ENCODE results near the gene PTPRZ1. TPM values are rescaled to one million over a fixed set of nuclear protein-coding genes. Genes with fewer than 3 reads are reported as not detected.

The PTPRZ1 gene
- total and polyA plus RNA-seq, 10 of the 15 experiments (the other 5 are each of a cell fraction or from before 2014, with no cell fraction given), result 0.05 to 0.21 (median 0.11) TPM; not detected in 7

- TF ChIP-seq, protein P1, sequence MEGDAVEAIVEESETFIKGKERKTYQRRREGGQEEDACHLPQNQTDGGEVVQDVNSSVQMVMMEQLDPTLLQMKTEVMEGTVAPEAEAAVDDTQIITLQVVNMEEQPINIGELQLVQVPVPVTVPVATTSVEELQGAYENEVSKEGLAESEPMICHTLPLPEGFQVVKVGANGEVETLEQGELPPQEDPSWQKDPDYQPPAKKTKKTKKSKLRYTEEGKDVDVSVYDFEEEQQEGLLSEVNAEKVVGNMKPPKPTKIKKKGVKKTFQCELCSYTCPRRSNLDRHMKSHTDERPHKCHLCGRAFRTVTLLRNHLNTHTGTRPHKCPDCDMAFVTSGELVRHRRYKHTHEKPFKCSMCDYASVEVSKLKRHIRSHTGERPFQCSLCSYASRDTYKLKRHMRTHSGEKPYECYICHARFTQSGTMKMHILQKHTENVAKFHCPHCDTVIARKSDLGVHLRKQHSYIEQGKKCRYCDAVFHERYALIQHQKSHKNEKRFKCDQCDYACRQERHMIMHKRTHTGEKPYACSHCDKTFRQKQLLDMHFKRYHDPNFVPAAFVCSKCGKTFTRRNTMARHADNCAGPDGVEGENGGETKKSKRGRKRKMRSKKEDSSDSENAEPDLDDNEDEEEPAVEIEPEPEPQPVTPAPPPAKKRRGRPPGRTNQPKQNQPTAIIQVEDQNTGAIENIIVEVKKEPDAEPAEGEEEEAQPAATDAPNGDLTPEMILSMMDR (IDR thresholded peaks at IDR 0.05 in 2 of 3, conservative IDR thresholded peaks at IDR 0.05 in 1 of 3; ENCODE audit: control insufficient read depth in 2 of 3, extremely low read depth in 1 of 3, insufficient read depth in 1 of 3, low read depth in 3 of 3, low read length in 3 of 3), result no peak
- TF ChIP-seq, protein P2, sequence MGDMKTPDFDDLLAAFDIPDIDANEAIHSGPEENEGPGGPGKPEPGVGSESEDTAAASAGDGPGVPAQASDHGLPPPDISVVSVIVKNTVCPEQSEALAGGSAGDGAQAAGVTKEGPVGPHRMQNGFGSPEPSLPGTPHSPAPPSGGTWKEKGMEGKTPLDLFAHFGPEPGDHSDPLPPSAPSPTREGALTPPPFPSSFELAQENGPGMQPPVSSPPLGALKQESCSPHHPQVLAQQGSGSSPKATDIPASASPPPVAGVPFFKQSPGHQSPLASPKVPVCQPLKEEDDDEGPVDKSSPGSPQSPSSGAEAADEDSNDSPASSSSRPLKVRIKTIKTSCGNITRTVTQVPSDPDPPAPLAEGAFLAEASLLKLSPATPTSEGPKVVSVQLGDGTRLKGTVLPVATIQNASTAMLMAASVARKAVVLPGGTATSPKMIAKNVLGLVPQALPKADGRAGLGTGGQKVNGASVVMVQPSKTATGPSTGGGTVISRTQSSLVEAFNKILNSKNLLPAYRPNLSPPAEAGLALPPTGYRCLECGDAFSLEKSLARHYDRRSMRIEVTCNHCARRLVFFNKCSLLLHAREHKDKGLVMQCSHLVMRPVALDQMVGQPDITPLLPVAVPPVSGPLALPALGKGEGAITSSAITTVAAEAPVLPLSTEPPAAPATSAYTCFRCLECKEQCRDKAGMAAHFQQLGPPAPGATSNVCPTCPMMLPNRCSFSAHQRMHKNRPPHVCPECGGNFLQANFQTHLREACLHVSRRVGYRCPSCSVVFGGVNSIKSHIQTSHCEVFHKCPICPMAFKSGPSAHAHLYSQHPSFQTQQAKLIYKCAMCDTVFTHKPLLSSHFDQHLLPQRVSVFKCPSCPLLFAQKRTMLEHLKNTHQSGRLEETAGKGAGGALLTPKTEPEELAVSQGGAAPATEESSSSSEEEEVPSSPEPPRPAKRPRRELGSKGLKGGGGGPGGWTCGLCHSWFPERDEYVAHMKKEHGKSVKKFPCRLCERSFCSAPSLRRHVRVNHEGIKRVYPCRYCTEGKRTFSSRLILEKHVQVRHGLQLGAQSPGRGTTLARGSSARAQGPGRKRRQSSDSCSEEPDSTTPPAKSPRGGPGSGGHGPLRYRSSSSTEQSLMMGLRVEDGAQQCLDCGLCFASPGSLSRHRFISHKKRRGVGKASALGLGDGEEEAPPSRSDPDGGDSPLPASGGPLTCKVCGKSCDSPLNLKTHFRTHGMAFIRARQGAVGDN (IDR thresholded peaks at IDR 0.05), result no peak
- TF ChIP-seq, protein P3, sequence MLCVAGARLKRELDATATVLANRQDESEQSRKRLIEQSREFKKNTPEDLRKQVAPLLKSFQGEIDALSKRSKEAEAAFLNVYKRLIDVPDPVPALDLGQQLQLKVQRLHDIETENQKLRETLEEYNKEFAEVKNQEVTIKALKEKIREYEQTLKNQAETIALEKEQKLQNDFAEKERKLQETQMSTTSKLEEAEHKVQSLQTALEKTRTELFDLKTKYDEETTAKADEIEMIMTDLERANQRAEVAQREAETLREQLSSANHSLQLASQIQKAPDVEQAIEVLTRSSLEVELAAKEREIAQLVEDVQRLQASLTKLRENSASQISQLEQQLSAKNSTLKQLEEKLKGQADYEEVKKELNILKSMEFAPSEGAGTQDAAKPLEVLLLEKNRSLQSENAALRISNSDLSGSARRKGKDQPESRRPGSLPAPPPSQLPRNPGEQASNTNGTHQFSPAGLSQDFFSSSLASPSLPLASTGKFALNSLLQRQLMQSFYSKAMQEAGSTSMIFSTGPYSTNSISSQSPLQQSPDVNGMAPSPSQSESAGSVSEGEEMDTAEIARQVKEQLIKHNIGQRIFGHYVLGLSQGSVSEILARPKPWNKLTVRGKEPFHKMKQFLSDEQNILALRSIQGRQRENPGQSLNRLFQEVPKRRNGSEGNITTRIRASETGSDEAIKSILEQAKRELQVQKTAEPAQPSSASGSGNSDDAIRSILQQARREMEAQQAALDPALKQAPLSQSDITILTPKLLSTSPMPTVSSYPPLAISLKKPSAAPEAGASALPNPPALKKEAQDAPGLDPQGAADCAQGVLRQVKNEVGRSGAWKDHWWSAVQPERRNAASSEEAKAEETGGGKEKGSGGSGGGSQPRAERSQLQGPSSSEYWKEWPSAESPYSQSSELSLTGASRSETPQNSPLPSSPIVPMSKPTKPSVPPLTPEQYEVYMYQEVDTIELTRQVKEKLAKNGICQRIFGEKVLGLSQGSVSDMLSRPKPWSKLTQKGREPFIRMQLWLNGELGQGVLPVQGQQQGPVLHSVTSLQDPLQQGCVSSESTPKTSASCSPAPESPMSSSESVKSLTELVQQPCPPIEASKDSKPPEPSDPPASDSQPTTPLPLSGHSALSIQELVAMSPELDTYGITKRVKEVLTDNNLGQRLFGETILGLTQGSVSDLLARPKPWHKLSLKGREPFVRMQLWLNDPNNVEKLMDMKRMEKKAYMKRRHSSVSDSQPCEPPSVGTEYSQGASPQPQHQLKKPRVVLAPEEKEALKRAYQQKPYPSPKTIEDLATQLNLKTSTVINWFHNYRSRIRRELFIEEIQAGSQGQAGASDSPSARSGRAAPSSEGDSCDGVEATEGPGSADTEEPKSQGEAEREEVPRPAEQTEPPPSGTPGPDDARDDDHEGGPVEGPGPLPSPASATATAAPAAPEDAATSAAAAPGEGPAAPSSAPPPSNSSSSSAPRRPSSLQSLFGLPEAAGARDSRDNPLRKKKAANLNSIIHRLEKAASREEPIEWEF (IDR thresholded peaks at IDR 0.05; ENCODE audit: insufficient replicate concordance, low read depth, low read length), result no peak
- TF ChIP-seq NFYA (IDR thresholded peaks at IDR 0.05; ENCODE audit: borderline replicate concordance, low read depth, low read length) (no peak), HDGF (IDR thresholded peaks at IDR 0.05) (no peak), EGR1 (IDR thresholded peaks at IDR 0.05; ENCODE audit: borderline replicate concordance in 1 of 2, low read depth in 2 of 2, low read length in 2 of 2) (no peak)
These were observed 41.8 kb downstream of the PTPRZ1 start (continued) for GRCh38 chr7:121914676-121915279.

All from GM12878 (cell line).